GM12872 (cell line): ENCODE measurements around the gene PCSK5.

Experiments
- TF ChIP-seq, protein P1 (sequence below): IDR thresholded peaks from 3 replicates; pipeline ENCODE4 v1.5.1; 2011; ENCODE audit warnings: low read depth, mild to moderate bottlenecking, low read length, moderate library complexity; ENCODE audit not compliant: insufficient read depth

Gene PCSK5

DNA sequence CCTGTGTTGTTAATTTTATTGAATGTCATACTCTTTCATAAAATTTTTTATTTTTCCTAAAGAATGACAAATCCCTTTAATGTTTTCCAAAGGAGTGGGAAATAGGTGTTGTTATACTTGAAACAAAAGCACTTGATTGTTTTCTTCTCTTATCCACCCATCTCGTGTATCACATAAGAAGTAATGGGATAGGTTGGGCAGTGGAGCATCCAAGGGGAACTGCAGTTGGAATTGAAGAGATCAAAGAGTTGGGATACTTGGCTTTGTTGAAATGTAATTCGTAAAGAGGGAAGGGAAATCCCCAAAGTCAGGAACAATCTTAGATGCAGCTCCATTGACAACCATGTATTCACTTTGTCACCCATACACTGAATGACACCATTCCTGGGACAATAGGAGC, 148.0 kb downstream of the PCSK5 start:
- TF ChIP-seq, protein P1, sequence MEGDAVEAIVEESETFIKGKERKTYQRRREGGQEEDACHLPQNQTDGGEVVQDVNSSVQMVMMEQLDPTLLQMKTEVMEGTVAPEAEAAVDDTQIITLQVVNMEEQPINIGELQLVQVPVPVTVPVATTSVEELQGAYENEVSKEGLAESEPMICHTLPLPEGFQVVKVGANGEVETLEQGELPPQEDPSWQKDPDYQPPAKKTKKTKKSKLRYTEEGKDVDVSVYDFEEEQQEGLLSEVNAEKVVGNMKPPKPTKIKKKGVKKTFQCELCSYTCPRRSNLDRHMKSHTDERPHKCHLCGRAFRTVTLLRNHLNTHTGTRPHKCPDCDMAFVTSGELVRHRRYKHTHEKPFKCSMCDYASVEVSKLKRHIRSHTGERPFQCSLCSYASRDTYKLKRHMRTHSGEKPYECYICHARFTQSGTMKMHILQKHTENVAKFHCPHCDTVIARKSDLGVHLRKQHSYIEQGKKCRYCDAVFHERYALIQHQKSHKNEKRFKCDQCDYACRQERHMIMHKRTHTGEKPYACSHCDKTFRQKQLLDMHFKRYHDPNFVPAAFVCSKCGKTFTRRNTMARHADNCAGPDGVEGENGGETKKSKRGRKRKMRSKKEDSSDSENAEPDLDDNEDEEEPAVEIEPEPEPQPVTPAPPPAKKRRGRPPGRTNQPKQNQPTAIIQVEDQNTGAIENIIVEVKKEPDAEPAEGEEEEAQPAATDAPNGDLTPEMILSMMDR = no peak

DNA sequence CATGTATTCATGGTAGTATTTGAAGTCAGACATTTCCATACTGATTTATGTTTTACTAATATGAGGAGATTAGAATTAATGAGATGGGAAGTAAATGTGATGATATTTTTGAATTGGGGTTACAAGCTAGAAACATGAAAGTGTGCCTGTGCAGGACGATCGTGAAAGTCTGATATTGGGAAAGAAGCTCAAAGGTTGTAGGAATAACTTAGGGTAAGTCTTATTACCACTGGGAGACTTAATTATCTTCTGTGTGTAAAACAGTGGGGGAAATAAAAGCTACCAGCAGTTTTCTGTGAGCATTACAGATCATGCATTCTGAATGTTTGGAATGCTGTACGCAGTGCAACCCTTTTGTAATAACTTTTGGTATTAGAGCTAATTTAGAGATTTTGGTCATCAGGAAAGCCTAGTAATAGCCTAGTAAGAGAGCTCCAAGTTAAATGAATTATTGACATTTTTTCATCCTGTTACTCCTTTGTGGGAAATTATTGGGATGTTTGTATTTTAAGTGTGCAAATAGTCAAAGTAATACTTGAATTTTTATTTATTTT, 153.9 kb downstream of the PCSK5 start:
- TF ChIP-seq, protein P1 = no peak

DNA sequence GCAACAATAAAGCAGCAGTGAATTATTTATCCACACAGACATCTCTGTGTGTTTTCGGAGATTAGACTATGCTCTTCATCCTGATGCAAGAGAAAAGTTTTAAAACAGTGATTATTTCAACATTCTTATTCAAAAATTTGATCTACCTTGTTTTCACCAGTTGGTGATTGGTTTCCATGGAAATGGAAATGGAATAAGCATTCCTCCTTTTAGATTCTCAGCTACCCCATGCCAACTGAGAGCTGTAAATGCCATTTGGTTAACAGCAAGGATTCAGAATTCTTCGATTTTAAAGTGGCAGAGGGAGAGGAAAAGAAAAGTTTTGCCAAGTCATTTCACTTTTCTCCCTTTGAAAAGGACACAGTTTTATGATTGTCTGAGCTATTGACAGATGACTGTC, 154.7 kb downstream of the PCSK5 start:
- TF ChIP-seq, protein P1 = no peak

DNA sequence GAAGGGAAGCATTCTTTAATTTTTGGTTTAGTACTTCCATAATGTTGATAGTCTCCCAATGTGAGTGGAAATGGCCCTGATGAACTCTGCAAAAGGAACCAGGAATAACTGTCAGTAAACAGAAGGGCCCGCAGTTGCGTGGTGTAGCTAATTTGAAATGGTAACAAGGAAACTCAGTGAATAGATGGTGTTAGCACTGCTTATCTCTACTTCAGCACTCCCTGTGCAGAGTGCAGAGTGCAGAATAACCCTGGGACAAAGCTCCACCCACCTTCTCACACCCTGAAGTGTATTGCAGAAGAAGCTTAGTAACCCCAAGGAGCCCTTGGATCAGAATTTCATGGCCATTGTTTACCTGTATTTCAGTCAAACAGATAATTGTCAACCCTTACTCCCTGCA, 158.9 kb downstream of the PCSK5 start:
- TF ChIP-seq, protein P1 = no peak

DNA sequence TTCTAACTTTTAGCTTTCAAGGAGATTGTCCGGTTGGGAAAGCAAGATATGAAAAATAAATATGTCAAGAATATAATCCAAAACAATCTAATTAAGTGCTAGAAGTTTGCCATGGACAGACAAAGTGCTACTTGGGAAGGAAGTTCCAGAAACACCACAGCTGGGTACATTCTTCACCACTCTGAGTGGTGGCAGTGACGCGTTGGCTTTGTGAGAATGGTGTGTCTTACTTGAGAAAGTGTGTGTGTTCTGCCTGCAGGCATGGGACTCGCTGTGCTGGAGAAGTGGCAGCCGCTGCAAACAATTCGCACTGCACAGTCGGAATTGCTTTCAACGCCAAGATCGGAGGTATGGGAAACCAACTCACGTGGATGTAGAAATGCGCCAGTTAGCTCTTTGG, 177.2 kb downstream of the PCSK5 start:
- TF ChIP-seq, protein P1 = no peak

DNA sequence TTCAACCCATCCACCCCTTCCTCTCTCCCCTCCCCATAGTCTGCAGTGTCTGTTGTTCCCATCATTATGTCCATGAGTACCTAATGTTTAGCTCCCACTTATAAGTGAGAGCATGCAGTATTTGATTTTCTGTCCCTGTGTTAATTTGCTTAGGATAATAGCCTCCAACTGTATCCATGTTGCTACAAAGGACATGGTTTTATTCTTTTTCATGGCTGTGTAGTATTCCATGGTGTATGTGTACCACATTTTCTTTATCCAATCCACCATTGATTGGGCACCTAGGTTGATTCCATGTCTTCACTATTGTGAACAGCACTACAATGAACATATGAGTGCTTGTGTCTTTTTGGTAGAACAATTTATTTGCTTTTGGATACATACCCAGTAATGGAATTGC, 187.1 kb downstream of the PCSK5 start:
- TF ChIP-seq, protein P1 = no peak

DNA sequence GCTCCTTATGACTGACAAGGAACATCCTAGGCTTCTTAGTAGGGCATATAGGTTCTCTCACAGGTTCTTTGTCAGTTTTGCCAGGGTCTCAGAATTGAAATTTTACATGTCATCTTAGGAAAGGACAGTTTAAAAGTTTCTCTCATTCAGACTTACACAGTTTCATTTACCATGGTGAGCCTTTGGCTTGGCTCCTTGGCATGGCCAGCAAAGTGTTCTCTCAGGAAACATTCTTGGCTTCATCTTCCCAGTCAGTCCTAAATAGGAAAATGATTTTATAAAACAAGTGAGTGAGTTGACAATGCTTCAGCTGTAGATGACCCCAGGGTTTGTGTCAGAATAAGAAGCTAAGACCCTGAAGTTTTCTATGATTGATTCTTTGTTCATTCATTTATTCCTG, 191.6 kb downstream of the PCSK5 start:
- TF ChIP-seq, protein P1 = no peak
